ENCODE results near the gene S100A6.

S100A6 gene

DNA sequence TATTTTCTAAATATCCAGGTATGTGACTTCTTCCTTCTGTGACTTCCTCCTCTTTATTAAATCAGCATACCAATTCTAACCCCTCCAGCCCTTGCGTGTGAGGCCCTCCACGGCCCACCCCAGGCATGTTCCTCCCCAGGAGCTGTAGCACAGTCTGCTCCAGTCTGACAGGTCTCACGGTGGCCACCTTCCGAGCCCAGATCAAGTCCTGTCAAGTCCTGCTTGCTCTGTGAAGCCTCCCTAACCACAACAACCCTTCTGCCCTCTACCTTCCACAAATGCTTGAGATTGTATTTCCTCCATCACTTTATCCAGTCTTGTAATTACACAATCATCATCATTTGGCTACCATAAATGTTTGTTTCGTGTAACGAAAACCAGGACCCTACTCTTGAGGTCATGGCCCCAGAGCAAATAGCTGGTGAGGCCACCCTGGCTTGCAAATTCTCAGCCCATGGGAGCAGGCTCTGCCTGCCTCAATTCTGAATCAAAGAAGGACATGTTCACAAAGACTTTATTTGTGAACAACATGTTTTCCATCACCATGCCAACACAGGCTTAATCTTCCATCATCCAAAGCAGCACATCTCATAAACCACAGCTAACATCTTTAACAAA, 42.3 kb downstream of the S100A6 start:
- no peak for DNase-seq

DNA sequence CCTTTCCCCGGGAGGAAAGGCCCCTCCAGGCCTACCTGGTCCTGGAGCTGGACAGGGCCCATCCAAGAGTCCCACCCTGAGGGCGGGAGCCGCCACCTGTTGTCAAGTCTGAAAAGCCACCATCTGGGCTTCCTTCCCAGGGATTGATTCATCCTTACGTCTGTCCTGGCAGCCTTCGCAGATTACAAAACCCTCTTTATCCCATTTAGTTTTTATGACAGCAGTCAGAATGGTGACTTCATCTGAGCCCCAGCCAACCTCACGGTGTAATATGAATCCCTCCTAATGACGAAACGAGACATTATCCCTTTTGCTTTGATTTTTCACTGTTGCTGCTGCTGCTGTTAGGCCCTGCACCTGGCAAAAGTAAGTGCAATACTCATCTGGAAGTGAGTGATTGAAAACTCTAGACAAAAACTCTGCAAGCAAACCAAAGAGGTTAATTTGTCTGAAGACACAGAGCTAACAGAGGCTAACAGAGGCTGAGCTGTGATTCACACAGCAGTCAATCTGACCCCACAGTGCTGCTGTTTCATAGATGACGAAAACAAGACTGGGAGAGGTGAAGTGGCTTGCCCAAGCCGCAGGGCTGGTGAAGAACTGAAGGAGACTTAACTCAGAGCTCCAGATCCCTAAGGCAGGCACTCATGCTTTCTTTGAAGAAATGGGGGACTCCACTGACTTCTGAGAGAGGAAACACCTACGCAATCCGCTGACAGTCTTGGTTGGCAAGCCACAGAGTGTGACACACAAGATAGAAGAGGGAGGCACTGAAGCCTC, 45.3 kb downstream of the S100A6 start:
- DNase-seq = no peak

DNA sequence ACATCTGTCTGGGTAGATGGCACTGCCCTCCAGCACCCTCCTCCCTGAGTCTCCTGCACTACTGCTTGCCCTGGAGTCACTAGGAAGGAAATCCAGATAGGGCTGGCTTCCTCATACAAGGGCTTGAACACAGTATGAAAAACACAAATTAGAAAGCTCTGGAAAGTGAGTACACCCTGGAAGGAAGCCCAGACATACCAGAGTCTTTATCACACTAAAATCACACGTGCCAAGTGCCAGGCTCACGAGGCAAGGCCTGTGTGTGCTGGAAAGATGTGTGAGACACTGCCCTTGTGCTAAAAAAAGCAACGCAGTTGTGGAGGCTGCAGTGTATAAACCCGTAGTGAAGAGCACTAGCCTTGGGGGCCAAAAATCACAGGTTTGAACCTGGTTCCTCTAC, 47.1 kb downstream of the S100A6 start:
- DNase-seq = no peak

DNA sequence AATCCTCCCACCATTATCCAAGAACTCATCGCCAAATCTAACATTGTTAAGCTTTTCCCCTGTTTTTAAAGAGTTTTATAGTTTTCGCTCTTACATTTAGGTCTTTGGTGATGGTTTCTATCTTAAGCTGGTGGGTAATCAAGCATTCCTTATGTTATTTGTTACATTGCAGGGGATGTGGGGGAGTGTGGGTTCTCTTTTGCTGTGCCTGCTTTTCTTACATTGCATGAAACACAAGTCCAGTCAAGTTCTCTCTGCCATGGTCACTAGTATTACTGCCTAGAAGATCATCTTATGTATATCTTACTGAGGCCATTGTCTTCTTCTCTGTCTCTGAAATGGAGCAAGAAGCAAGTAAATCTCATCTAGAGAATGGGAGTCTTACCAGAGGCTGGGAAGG, 48.1 kb downstream of the S100A6 start:
- DNase-seq = no peak

DNA sequence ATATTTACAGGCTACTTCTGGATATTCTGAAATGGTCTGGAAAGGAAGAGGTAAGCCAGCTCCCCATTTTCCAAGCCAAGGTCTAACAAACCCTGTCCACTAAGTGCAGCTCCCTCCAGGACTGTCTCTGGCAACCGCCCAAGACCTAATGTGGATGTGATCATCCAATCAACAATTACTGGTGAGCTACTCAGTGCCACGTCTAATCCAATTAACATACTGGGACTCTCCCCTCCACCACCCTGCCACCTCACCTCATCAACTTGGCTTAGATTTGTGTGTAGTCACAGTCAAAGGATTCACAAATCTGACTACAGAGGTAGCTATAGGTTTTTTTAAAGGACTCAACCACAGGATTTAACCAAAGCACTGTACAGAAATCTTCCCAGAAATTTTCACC, 49.9 kb downstream of the S100A6 start:
- DNase-seq = no peak
